DMS 273 (cell line): ENCODE measurements around the gene GPR55.

Experiments used
- DNase-seq: peaks from one replicate; lab custom pipeline; 2025; ENCODE audit not compliant: unreplicated experiment; lab: John Stamatoyannopoulos, UW

Gene GPR55

DNA sequence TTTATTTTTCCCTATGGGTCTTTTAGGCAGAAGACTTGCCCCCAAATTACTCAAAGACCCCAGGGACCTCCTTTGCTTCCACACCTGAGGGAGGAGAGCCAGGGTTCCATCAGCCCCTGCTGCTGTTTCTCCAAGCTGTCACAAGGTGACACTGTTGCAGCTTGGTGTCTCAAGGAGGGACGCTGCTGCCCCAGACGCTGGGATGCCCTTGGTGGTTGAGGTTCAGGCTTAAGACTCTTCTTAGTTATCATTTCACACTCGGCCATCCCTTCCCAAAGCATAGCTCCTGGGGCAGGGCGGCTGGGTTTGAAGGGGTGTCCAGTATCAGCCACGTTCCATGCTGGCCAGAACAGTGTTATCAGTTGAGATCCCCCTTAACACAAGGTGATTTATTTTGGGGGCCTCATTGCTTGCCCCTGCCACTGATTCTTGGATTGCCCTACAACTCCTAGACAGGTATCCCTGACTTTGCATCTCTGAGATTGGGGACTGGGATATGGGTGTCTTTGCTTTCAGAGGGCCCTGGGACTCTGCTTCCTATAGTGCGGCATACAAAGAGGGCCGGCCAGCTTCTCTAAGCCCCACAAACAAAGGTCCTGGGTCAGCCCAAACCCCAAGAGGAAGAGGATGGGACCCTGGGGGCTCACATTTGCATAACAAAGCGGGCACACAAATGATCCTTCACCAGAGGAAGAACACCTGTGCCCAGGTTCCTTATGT lies 22.7 kb downstream of the GPR55 start:
- peak; percentile 72 for DNase-seq

GRCh38 chr2:230901006-230901405 lies 24.0 kb downstream of the GPR55 start:
- no peak for DNase-seq

- DNase-seq = no peak
Observed at GRCh38 chr2:230900336-230900995, 24.6 kb downstream of the GPR55 start.

- no peak for DNase-seq
Observed at GRCh38 chr2:230899786-230900185, 25.3 kb downstream of the GPR55 start.

DNA sequence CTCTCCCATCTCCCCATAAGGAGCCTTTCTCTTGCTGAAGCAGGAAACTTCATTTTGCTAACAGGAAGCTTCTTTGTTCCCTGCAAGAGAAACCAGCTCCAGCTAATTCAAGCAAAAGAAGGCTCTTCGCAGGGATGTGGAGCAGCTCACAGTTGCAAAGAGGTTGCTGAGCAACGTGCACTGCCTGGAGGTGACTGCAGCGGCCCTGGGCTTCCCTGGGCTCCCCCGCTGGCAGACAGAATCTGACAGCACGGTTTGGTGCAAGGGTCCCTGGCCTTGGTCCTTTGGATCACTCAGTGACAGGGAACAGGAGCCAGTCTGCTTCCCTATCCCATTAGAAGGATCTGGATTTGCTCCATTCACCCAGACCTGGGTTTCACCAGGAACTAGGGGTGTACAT lies 25.8 kb downstream of the GPR55 start:
- DNase-seq = peak; percentile 17

DNA sequence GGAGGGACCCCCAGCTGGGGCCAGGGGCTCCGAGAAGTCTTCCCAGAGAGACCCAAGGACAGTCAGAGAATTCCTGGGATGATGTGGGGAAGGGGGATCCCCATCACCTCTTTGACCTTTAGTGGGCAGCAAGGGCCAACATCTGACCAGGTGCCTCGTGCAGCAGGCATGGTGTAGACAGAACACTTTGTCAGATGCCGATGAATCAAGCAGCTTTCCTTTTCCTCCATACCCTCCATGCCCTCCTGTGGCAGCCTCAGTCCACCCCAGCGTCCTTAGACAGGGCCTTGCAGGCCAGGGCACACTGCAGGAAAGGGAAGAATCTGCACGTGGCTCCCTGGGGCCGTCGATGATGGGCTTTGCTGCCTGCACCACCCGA lies 26.3 kb downstream of the GPR55 start:
- no peak for DNase-seq

DNA sequence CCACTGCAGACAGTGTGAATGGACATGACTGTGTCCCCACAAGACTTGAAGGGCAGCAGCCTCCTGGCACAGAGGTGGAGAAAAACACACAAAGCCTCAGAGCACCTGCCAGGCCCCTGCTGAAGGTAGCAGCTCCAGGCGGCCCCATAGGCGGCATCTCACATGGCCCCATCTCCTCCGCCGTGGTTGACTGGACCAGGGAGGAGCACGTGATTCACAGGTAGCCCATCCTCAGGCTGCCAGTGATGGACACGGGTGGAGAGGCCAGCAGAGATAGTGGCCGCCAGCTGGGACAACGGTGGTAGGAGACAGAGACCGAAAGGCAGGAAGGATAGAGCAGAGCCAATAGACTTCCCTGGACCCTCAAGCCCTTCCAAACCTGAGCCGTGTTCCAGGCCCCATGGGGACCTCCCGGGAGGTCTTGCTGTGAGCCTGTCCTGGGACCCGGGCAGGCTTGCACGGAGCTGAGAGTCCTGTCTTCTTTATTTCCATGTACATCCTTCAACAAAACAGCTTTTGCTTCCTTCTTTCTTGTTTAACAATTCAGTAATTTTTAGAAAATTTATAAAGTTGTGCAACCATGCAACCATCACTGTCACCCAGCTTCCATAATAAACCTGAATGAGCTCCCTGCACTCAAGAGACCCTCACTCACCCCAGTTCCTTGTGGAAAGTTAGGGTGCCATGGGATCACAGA lies 26.9 kb downstream of the GPR55 start:
- no peak for DNase-seq

DNA sequence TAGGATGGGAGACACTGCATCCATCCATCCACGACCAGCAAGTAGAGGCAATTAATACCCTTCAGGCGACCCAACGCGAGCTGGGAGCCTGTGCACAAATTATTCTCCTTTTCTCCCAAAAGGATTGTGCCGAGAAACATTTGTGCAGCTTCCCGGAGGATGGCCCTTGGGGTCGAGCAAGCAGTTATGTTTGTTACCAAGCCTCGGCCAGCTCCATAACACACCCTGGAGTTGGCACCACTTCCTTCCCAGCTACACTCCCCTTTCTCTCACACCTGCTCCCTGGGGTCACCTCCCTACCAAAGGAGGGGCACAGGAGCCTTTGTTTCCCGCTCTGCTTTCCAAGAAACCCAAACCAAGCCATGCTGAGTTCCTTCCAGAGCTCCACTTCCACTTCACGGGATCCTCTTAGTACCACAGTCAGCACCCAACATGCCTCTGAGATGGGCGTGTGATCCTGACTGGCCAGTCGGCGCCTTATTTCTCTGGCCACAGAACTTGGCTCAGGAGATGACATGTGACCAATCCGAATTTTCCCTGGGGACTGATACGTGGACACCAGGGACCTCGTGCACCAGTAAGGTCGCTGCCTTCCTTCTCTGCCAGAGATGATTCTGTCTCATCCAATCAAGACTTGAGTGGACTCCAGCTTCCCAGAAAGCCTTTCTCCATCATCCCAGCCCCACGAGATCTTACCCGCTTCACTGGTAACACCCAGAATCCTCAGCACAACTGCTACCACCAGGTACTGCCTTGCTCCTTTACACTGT lies 28.5 kb downstream of the GPR55 start:
- DNase-seq = no peak

- DNase-seq = peak; percentile 6
Observed at GRCh38 chr2:230895536-230896345, 29.3 kb downstream of the GPR55 start.

DNA sequence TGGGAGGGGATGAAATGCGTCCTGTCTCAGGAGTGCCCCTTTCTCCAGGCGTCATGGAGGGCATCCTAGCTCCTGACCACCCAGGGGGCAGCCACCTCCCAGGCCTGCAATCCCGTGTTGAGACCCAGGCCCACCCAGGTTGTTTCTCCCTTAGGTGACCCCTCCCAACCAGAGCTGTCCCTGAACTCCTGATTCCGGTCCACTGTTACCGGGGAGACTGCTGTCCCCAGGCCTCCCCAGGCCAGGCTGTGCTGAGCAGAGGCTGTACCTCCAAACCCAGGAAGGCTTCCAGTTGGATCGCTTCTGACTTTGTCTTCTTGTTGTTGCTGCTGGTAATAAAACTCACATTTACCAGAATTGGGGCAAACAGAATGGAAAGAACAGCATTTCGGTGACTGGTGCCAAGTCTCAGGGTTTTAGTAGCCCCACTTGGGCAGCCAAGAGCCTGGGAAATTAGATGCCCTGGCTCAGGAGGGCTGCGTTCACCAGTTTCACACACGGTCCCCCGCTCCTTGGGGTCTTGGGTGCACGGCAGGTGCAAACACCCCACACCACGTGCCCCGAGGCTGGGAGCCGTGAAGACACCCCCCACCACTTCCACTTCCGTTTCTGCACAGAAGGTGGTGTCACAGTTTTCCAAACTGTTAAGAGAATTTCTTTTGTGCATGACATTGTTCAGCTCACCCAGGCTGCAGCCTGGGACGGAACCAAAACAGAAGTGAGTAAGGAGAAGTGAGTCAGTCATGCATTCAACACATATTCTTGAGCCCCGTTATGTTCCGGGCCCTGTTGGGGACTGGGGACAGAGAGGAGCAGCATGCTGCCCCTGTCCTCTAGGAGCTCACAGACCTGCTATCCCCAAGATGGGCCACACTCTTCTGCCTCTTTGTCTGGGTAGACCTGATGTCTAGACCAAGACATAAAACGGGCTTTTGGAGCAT lies 30.9 kb downstream of the GPR55 start:
- DNase-seq = no peak

DNA sequence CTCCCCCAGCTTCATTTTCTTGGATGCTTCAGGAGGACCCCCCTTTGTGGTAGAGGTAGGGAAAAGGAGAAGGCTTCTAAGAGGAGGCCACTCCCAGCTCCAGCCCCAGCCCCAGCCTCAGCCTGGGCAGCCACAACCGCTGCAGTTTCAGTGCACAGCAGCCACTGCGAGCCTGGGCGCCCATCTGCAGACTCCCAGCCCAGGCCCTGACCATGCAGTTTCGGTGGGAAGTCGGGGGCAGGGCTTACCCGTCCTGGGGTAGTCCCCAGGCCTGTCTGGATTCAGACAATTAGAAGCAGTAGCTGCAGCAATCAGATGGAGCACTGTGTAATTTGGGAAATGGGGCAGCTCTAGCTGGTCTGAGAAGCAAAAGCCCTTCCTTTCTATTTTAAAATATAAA lies 31.7 kb downstream of the GPR55 start:
- no peak for DNase-seq

- peak; percentile 89 for DNase-seq
Observed at GRCh38 chr2:230891509-230891908, 33.5 kb downstream of the GPR55 start.

DNA sequence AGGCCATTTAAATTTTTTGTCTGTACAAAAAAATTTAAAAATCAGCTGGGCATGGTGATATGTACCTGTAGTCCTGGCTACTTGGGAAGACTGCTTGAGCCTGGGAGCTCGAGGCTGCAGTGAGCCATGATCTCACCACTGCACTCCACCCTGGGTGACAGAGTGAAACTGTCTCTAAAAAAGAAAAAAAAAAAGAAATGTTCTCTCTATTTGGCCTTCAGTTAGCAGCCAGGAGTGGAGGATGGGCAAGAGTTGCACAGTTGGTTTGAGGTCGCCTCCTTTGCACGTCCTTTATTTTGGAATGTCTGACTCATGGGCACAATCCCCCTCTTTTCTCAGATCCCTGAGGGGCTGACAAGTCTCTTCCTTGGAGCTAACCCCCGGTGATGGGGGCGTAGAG lies 34.0 kb downstream of the GPR55 start:
- DNase-seq = peak; percentile 77

DNA sequence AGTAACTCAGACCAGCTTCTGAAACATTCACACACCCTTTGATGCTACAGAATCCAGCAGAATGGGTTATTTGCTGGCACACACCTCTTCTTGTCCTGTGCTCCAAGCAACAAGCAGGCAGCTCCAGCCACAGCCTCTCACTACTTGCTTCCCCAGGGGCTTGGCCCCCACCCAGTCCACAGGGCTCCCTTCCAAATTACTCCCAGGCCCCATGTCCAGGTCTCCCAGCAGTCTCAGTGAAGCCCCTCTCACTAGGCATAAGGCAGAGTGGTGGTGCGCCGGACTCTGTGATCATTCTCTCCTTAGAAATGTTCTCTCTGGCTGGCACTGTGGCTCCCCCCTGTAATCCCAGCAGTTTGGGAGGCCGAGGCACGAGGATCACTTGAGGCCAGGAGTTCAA lies 34.4 kb downstream of the GPR55 start:
- DNase-seq = peak; percentile 21

DNA sequence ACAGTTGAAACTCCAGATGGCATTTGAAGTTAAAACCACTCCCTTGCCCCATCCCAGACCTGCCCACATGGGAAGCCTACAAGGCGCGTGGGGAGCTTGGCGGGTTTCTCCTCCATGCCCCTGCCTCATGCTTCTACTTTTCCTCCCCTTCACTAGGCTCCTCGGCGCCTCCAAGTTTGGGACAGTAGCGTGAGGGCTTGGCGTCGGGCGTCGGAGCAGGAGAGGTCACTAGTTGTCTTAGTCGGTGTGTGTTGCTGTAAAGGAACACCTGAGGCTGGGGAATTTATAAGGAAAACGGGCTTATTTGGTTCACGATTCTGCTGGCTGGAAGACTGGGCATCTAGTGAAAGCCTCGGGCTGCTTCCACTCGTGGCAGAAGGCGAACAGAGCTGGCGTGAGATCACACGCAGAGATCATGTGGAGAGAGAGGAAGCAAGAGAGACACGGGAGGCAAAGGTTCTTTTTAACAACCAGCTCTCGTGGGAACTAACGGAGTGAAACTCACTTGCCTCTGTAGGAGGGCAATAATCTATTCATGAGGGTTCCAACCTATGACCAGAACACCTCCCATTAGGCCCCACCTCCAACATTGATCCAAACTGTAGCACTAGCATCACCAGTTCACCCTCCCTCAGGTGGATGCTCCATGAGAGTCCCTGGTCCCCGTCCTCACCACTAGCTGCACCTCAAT lies 35.0 kb downstream of the GPR55 start:
- DNase-seq = peak; percentile 21

GRCh38 chr2:230888824-230889400 lies 36.1 kb downstream of the GPR55 start:
- DNase-seq = no peak

DNA sequence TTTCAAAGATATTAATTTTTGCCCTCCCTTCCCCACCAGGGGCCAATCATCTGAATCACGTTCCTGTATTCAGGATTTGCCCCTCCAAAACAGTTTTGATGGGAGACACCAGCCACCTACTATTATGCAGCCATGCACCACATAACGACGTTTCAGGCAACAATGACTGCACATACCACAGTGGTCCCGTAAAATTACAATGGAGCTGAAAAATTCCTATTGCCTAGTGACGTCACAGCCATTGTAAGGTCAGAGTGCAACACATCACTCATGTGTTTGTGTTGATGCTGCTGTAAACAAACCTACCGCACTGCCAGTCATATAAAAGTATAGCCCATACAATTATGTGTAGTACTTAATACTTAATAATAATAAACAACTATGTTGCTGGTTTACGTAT lies 37.7 kb downstream of the GPR55 start:
- DNase-seq = no peak

GRCh38 chr2:230886671-230887071 lies 38.4 kb downstream of the GPR55 start:
- DNase-seq = no peak

DNA sequence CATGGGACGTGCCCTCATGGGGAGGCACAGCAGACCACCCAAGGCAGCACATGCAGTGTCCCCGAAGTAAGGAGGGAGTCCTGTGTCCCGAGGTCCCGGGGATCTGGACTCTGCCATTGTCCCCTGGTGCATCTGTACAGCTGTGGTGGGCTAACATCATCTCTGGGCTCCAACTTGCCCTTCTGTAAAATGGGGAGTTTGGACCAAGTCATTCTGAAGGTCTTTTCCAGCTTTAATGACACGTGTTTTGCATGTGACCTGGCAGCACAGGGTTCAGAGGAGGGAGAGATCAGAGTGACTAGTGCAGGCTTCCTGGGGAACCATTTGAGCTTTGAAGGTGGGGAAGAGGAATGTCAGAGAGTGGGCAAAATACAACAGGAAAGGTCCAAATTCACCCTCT lies 38.8 kb downstream of the GPR55 start:
- DNase-seq = no peak
